HG02610 (cell line): Measurements from ENCODE around the gene PRKCSH.
"Not testable (repeated sequence)": the region's sequence is repeated elsewhere in the genome, so short reads cannot be mapped to it uniquely, and the experiment has no call there.

ENCODE experiments used
- ATAC-seq: cut with Tn5 transposase; IDR thresholded peaks from one replicate; pipeline ENCODE4 v1.9.1; 2021; ENCODE audit warnings: mild to moderate bottlenecking, moderate library complexity; ENCODE audit not compliant: unreplicated experiment

PRKCSH gene

DNA sequence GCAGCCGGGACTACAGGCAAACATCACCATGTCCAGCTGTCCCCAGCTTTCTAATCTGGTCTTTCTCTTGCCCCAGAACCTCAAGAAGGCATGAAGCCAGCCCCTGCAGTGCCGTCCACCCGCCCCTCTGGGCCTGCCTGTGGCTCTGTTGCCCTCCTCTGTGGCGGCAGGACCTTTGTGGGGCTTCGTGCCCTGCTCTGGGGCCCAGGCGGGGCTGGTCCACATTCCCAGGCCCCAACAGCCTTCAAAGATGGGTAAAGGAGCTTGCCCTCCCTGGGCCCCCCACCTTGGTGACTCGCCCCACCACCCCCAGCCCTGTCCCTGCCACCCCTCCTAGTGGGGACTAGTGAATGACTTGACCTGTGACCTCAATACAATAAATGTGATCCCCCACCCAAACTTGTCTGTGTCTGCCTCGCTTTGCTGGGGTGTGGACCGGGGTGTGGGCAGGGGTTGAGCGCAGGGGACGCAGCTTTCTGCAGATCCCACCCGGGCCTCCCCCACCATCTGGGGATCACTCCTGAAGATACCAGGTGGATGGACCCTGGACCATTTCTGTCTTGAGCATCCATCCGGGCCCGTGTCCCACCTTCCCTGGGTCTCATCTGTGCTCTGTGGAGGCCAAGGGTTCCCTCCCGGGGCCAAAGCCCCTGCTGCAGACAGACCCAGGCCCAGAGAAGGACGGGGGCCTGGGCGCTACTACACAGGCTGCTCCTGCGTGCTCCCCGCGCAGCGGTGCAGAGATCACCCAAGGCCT, 15.3 kb downstream of the PRKCSH start:
- no peak for ATAC-seq

DNA sequence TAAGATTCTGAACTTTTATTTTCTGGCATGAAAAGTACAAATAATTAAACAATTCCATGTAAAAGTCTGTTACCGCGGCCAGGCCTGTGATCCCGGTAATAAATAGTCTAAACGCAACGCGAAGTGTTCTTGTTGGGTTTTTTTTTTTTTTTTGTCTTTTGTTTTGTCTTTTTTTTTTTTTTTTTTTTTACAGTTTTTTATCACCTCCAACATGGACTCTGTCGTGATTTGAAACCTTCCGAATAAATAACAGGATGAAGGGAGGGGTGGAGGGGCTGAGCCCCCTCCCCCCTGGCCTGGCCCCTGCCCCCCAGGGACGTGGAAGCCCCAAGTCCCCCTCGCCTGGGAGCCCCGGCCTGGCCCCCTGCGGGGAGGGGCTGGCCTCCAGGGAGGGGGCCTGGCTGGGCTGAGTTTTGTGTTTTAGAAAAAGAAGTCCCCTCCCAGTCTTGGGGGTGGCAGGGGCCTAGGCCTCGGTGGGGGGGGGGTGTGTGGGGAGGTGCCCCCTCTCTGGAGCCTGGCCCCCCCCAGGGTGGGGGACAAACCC, 16.0 kb downstream of the PRKCSH start:
- ATAC-seq = no peak

- no peak for ATAC-seq
Observed at GRCh38 chr19:11451871-11452619, 16.6 kb downstream of the PRKCSH start.

- ATAC-seq = no peak
Observed at GRCh38 chr19:11452620-11453310, 17.3 kb downstream of the PRKCSH start.

- ATAC-seq = no peak
Observed at GRCh38 chr19:11453468-11454341, 18.3 kb downstream of the PRKCSH start.

- not testable (repeated sequence) for ATAC-seq
Observed at GRCh38 chr19:11455233-11455554, 19.8 kb downstream of the PRKCSH start.

DNA sequence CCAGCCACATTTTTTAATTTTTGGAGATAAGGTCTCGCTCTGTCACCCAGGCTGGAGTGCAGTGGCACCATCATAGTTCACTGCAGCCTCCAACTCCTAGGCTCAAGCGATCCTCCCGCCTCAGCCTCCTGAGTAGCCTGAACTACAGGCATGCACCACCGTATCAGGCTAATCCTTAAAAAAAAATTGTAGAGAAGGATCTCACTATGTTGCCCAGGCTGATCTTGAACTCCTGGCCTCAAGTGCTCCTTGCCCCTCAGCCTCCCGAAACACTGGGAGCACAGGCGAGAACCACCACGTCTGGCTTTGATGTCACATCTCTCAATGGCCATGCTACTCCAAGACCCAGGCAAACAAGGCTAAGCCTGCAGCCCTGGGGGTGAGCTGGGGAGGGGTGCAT, 21.2 kb downstream of the PRKCSH start:
- ATAC-seq = no peak

DNA sequence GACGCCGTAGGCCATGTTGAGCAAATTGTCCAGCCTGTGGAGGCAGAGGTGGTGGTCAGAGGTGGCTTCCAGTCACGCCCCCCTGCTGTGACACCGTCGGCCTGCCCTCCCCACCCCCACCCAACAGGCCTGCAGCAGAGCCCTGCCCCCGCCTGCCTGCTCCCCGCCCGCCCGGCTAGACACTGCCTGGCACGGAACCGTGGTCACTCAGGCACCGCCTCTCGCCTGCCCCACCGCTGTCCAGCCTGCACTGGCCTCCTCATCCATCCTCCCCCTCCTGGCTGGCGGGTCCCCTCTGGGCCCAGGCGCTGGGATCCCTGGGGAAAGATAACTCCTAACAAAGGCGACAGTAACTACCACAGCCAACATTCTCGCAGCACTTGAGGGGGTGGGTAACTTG, 21.7 kb downstream of the PRKCSH start:
- ATAC-seq = no peak

DNA sequence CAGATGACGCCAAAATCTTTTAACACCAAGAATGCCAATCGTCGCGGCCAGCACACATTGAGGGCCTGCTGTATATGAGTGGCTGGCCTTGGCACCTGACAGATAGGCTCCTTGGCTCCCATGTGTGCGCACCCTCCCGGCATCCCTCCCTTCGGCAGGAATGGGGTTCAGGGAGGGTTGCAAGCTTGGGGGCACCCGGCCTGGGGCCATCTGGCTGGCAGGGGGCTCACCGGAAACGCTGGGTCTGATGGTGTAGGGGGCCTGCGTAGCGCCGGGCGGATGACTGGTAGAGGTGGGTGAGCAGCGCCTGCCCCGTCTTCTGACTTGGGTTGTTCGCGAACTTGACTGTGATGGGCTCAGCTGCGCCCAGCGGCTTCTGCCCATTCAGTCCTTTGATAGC, 22.4 kb downstream of the PRKCSH start:
- ATAC-seq = no peak

DNA sequence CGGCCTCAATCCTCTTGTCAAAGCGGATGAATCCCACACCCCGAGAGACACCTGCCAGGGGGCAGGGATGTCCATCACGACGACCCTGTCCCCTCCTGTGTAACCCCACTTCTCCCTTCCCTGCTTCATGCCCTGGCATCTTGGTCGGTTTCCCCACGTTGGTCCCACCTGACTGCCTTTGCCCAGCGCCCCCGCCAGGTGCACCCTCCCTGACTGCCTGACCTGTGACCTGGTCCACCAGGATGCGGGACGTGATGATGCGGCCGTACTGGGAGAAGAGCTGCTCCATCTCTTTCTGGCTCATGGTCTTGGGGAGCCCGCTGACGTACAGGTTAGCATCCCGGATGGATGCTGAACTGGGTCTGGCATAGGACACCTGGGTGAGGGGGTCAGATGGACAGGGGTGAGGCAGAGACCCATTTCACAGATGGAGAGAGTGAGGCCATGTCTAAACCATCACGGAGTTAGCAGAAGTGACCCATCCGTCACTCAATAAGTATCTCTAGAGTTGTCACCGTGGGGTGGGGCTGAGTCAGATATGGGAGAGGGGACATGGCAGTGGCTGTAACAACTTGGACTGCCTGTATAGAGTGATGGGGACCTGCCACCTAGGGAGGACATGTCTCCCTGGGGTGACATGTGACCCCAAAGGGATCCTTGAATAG, 22.9 kb downstream of the PRKCSH start:
- ATAC-seq = no peak

GRCh38 chr19:11458912-11459311, 23.5 kb downstream of the PRKCSH start:
- not testable (repeated sequence) for ATAC-seq

DNA sequence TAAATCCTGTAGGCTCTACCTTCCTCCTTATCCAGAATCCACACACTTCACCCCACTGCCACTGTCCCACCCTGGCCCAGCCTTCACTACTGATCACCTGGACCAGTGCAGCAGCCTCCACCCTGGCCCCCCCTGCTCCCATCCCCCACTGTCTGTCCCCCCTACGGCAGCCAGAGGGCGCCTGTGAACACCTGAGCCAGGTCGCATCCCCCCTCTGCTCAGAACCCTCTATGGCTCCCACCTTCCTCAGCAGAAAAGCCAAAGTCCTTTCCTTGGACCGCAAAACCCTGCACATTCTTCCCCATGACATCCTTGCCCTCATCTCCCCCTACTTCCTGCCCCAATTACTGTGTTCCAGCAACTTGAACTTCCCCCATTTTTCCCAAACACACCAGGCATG, 24.8 kb downstream of the PRKCSH start:
- no peak for ATAC-seq

GRCh38 chr19:11461453-11461852, 26.0 kb downstream of the PRKCSH start:
- ATAC-seq = no peak

DNA sequence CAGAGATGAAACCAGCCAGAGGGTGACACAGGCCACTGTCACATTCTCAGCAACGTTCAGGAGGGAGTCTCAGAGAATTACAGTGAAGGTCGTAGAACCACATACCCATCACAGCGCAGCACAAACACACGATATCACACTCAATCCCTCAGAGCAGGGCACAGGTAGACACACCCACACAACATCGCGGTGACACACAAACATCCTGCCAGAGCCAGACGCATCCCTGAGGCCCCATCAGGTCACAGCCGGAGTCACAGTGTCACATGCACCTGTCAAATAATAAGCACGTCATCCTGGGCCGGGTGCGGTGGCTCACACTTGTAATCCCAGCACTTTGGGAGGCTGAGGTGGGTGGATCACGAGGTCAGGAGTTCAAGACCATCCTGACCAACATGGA, 28.0 kb downstream of the PRKCSH start:
- ATAC-seq = no peak

GRCh38 chr19:11464333-11465265, 29.2 kb downstream of the PRKCSH start:
- ATAC-seq = no peak

- ATAC-seq = no peak
Observed at GRCh38 chr19:11465600-11465999, 30.2 kb downstream of the PRKCSH start.

GRCh38 chr19:11468266-11468845, 32.9 kb downstream of the PRKCSH start:
- ATAC-seq = not testable (repeated sequence)

- ATAC-seq = no peak
Observed at GRCh38 chr19:11473725-11474124, 38.3 kb downstream of the PRKCSH start.

DNA sequence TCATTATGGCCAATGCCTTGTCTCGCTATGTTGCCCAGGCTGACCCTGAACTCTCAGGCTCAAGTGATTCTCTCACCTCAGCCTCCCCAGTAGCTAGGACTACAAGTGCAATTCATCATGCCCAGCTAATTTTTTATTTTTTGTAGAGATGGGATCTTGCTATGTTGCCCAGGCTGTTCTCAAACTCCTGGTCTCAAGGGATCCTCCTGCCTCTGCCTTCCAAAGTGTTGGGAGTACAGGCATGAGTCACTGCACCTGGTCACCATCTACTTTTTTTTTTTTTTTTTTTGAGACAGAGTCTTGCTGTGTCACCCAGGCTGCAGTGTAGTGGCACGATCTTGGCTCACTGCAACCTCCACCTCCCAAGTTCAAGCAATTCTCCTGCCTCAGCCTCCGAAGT, 39.9 kb downstream of the PRKCSH start:
- ATAC-seq = not testable (repeated sequence)
